HuH-7 (cell line): ENCODE results near the gene OR52A5.

Source experiments
- DNase-seq: peaks from one replicate; pipeline ENCODE4 v3.0.0; 2011; ENCODE audit warnings: low spot score

Gene OR52A5

DNA sequence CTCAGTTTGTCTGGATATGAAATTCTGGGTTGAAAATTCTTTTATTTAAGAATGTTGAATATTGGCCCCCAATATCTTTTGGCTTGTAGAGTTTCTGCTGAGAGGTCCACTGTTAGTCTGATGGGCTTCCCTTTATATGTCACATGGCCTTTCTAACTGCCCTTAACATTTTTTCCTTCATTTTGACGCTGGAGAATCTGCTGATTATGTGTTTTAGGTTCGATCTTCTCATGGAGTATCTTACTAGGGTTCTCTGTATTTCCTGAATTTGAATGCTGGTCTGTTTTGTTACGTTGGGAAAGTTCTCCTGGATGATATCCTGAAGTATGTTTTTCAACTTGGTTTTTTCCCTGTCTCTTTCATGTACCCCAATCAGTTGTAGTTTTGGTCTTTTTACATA, 22.8 kb downstream of the OR52A5 start:
- no peak for DNase-seq

DNA sequence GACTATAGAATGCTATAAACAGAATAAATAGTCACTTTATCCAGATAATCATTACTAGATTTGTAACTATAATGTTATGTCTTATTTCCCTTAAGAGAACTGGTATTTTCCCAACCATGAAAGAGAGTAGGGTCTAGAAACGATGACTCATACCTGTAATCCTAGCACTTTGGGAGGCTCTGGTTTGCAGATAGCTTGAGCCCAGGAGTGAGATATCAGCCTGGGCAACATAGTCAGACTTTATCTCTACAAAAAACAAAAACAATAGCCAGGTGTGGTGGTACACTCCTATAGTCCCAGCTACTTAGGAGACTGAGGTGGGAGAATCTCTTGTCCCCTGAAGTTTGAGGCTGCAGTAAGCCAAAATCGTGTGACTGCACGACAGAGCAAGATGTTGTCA, 30.9 kb downstream of the OR52A5 start:
- no peak for DNase-seq

DNA sequence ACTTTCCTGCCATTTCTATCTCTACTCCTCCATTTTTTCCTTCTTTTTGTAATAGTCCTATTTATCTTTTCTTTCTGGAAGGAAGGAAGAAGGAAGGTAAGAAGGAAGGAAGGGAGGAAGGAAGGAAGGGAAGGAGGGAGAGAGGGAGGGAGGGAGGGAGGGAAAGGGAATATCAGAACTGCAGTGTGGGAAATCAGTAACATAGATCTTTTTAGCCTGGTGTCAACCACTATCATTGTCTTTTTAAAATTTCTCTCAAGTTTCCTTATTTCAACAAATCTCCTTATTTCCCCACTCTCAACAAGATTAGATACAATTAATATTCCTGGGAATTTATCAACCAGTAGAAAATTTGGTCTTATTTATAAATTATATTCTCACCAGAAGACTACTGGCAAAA, 35.1 kb downstream of the OR52A5 start:
- DNase-seq, result no peak

DNA sequence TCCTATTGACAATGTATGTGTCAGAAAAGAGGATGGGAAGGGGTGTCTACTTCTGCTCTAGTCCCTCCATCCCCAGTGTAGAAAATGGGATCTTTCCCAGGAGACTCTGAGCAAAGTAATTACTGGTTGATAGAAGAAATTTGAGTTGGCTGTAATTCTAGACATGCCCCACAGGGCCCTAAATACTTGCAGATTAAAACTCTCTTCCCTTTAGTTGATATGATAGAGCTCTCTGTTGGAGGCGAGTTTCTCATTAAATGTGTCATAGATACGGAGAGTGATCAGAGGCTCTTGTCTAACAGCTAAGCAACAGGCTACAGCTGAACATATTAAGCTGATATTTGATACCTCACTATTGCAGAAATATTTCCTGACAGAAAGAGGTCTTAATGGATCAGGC, 35.9 kb downstream of the OR52A5 start:
- DNase-seq, result no peak

DNA sequence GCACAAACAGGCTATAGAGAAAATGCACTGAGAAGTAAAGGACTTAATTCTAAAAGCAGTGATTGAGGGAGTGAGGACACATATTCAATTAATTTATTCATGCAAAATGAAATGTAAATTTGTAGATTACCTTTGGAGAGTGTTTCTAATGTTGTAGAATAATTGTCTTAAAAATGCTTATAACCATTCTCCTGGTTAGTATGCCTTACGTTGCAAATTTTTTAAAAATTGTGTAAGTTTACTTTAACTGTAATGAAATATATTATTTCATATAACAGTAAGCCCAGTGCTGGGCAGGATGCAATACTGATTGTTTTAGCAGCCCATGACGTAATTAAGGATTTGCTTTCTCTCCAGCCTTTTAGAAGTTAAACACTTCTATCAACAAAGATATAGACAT, 42.1 kb downstream of the OR52A5 start:
- no peak for DNase-seq

DNA sequence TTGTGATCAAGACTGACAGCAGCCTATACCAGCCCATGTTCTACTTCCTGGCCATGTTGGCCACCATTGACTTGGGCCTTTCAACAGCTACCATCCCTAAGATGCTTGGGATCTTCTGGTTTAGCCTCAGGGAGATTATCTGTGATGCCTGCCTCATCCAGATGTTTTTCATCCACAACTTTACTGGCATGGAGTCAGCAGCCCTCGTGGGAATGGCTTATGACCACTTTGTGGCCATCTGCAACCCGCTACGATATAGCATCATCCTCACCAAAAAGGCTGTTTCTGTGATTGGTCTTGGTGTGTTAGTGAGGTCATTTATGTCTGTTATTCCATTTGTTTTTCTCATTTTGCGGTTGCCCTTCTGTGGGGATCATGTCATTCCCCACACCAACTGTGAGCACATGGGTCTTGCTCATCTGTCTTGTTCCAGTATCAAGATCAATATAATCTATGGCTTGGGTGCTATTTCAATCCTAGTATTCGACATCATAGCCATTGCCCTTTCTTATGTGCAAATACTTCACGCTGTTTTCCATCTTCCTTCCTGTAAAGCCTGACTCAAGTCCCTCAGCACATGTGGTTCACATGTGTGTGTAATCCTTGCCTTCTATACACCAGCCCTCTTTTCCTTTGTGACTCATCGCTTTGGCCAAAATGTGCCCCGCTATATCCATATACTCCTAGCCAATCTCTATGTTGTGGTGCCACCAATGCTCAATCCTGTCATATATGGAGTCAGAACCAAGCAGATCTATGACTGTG, 45.2 kb downstream of the OR52A5 start:
- no peak for DNase-seq

DNA sequence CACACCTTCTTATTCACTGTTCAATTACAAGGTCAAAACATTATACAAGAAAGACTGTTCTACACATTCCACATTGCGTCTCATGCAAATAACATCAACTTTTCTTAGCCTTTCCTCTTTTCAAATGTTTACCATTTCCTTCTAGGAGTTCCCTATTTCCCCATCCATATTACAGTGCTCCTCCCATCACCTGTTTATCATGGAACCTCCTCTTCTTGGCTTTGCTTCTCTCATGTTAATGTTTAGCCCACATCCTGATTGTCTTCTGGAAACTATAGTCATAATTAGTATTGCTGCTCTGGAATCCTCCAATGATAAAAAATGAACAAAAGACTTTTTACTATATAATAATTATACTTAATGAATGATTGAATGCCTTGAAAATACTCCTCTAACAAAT, 47.5 kb downstream of the OR52A5 start:
- no peak for DNase-seq

DNA sequence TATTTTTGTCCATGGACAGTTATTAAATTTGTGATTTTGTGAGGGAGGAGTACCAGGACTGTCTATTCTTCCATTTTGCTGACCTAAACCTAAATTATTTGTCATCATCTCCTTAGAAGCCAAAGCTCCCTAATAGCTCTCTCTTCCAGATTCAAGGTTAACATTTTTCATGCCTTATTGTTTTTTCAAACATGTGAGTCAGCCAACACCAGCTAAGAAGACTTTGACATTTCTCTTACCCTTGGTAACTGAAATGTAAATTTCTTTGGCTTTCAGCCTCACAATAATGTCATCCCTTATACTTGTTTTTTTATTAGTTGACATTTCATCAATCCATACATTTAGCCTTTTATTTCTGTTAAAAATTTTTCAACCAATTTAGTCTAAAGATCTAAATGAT, 49.6 kb downstream of the OR52A5 start:
- DNase-seq, result no peak

DNA sequence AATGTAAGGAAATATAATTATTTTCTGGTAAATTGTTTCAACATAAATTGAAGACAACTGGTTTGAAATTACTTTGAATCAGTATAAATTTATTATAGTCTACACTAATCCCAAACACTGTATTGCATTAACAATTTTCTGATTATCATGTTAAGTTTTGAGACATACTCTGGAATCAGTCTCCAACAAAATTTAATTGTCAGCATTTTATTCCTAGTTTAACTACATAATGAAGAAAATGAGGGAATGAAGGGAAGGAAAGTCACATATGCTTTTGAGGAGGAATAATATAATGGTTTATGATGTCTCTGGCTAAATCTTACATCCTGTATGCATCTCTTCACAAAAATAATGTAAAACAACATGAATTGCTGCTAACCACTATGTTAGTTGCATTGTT, 54.6 kb downstream of the OR52A5 start:
- DNase-seq, result no peak

DNA sequence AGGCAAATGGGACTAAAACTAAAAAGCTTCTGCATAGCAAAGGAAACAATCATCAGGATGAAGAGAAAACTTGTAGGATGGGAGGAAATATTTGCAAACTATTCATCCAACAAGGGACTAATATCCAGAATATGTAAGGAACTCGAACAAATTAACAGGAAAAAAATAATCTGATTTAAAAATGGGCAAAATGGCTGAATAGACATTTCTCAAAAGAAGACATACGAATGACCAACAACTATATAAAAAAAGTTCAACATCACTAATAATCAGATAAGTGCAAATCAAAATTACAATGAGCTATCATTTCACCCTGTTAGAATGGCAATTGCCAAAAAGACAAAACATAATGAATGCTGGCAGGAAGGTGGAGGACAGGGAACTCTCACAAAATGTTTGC, 56.8 kb downstream of the OR52A5 start:
- no peak for DNase-seq
